NCI-H226 (cell line): ENCODE data around the gene SPPL2B.
"Not testable (repeated sequence)": the region's sequence is repeated elsewhere in the genome, so short reads cannot be mapped to it uniquely, and the experiment has no call there.

Experiments used
- DNase-seq: peaks from one replicate; pipeline ENCODE4 v3.0.0-alpha.2; 2015

SPPL2B gene

DNA sequence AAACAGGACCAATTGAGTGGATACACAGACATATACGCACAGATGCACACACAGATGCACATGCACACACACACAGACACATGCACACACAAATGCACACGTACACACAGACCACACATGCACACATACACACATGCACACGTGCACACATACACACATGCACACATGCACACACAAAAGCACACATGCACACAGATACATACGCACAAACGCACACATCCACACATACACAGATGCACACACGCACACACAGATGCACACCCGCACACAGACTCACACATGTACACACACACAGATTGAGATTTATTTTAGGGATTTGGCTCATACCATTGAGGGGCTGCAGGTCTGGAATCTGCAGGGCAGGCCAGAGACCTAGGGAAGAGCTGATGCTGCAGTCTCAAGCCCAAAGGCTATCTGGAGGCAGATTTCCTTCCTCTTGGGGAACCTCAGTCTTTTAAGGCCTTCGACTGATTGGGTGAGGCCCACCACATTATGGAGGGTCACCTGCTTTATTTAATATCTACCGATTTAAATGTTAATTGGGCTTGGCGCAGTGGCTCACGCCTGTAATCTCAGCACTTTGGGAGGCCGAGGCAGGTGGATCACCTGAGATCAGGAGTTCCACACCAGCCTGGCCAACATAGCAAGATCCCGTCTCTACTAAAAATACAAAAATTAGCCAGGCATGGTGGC, 54.2 kb downstream of the SPPL2B start:
- DNase-seq = no peak

DNA sequence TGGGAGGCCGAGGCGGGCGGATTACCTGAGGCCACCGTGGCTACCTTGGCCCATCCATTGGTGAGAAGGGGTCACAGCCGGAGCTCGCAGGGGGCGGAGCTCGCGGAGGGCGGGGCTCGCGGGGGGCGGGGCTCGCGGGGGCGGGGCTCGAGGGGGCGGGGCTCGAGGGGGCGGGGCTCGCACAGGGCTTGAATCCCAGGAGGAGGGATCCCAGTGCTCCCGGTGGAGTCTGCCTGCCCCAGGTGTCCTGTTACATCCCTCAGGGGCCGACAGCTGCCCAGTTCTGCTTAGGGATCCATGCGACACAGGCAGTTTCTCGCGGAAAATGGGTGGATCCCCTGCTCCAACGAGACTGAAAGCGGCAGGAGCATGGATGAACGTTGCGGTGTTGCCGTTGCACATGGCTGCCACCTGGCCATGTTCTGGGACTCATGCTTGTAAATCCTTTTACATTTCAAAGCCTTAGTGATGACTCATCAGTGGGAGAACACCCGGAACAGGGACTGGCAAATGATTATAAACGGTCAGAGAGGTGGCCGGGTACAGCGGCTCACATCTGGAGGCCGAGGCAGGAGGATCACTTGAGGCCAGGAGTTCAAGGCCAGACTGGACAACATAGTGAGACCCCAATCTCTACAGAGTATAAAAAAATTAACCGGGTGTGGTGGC, 56.7 kb downstream of the SPPL2B start:
- DNase-seq = peak; percentile 80

DNA sequence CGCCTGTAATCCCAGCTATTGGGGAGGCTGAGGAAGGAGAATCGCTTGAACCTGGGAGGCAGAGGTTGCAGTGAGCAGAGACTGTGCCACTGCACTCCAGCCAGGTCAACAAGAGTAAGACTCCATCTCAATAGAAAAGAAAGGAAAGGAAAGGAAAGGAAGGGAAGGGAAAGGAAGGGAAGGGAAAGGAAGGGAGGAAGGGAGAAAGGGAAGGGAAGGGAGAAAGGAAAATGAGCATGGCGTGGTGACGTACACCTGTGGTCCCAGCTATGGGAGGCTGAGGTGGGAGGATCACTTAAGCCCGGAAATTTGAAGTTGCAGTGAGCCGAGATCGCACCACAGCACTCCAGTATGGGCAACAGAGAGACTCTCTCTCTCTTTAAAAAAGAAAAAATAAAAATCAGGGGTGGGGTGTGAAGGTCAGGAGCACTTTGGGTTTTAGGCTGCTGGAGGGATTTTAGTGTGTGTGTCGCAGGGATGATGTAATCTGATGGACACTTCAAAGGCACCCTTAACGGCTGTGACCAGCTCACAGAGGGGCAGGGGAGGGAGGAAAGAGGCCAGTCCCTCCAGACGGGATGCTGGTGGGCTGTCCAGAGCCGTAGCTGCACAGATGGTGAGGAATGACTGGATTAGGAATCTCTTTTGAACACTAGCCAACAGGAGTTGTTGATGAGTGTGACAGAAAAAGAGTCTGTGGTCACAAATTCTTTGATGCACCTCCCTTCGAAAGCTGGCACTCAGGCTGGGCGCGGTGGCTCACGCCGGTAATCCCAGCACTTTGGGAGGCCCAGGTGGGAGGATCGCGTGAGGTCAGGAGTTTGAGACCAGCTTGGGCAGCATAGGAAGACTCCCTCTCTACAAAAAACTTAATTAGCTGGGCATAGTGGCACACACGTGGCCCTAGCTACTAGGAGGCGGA, 59.1 kb downstream of the SPPL2B start:
- DNase-seq = no peak

DNA sequence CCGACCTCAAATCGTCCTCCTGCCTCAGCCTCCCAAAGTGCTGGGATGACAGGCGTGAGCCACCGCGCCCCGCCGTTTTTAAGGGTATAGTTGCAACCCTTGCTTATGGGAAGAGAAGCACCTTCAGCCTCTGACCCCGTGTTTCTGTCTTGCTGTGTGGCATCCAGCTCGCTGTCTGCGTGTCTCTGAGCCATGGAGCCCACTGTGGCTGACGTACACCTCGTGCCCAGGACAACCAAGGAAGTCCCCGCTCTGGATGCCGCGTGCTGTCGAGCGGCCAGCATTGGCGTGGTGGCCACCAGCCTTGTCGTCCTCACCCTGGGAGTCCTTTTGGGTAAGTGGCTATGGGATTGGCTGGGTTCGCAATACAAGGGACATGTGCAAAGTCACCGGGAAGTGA, 61.1 kb downstream of the SPPL2B start:
- no peak for DNase-seq

DNA sequence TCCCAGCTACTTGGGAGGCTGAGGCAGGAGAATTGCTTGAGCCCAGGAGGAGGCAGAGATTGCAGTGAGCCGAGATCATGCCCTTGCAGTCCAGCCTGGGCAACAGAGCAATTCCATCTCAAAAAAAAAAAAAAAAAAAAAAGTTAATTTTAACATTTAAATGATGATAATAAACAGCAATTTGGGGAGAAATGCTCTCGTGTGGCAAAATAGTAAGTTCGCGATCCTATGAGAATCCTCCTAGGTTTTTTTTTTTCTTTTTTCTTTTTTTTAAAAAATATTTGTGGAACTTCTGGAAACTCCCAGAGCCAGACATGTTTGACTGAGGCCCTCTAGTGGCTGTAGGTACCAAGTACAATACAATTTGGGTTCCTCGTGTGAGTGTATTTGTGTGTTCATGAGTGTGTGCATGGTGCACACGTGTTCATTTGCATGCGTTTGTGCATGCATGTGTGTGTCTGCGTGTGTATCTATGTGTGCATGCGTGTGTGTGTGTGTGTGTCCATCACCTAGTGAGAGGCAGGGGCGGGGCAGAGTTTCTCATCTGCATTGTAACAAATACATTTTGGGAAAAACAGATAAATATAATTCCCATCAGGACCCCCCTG, 62.7 kb downstream of the SPPL2B start:
- no peak for DNase-seq

DNA sequence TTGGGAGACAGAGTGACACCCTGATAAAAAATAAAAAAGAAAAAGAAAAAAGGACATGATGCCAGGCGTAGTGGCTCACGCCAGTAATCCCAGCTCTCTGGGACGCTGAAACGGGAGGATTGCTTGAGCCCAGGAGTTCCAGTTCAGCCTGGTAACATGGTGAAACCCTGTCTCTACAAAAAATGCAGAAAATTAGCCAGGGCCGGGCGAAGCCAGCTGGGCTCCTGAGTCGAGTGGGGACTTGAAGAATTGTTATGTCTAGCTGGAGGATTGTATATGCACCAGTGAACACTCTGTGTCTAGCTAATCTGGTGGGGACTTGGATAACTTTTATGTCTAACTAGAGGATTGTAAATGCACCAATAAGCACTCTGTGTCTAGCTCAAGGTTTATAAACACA, 63.9 kb downstream of the SPPL2B start:
- no peak for DNase-seq

DNA sequence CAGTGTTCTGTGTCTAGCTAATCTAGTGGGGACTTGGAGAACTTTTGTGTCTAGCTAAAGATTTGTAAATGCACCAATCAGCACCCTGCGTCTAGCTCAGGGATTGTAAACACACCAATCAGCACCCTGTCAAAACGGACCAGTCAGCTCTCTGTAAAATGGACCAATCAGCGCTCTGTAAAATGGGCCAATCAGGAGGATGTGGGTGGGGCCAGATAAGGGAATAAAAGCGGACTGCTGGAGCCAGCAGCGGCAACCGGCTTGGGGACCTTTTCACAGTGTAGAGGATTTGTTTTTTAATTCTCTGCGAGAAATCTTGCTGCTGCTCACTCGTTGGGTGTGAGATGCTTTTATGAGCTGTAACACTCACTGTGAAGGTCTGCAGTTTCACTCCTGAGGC, 64.4 kb downstream of the SPPL2B start:
- DNase-seq = not testable (repeated sequence)

DNA sequence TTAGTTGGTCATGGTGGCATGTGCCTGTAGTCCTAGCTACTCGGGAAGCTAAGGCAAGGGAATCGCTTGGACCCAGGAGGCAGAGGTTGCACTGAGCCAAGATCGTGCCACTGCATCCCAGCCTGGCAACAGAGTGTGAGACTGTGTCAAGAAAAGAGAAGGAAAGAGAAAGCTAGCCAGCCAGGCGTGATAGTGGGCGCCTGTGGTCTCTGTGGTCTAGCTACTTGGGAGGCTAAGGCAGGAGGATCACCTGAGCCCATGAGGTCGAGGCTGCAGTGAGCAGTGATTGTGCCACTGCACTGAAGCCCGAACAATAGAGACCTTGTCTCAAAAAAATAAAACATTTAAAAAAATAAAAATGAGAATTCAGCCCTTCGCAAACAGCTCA, 65.6 kb downstream of the SPPL2B start:
- DNase-seq = no peak

DNA sequence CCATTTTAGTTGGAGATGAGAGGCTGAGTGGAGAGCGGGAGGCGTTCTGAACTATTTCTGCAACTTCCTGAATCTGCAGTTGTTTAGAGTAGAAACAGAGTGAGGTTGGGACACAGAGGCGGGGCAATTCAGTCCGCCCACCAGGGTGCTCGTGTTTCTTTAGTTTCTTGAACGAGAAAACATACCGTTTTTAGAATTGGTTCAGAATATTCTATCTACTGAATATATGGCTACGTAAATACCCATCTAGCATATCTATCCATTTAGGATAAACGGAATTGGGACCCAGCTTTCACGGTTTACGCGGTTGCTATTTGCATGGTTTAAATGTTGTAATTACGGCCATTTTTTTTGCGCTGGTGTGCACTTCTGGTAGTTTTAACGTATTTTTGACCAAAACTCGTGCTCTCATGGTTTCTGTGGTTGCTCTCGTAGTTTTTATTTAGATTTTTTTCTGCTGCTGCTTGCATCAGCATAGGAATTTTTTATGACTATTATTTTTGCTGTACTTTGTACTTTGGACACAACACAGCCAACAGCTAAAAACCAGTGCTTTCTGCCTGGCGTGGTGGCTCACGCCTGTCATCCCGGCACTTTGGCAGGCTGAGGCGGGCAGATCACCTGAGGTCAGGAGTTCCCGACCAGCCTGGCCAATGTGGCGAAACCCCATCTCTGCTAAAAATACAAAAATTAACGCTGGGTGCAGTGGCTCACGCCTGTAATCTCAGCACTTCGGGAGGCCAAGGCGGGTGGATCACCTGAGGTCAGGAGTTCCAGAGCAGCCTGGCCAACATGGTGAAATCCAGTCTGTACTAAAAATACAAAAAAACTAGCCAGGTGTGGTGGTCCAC, 66.2 kb downstream of the SPPL2B start:
- no peak for DNase-seq

DNA sequence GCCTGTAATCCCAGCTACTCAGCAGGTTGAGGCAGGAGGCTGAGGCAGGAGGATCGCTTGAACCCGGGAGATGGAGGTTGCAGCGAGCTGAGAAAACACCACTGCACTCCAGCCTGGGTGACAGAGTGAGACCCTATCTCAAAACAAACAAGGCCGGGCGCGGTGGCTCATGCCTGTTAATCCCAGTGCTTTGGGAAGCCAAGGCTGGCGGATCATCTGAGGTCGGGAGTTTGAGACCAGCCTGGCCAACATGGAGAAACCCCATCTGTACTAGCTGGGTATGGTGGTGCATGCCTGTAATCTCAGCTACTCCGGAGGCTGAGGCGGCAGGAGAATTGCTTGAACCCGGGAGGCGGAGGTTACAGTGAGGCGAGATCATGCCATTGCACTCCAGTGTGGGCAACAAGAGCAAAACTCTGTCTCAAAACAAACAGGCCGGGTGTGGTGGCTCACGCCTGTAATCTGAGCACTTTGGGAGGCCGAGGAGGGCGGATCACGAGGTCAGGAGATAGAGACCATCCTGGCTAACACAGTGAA, 66.9 kb downstream of the SPPL2B start:
- DNase-seq = not testable (repeated sequence)

DNA sequence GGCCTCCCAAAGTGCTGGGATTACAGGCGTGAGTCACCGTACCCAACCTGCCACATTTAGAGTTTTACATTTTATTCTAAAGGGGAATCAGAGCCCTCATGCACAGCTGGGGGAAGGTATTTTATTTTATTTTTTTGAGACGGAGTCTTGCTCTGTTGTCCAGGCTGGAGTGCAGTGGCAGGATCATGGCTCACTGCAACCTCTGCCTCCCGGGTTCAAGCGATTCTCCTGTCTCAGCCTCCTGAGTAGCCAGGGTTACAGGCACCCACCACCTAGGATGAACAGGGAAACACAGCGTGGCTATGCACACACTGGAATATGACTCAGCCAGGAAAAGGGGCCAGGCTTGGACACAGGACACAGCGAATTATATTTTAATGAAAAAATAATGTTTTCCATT, 68.7 kb downstream of the SPPL2B start:
- not testable (repeated sequence) for DNase-seq

DNA sequence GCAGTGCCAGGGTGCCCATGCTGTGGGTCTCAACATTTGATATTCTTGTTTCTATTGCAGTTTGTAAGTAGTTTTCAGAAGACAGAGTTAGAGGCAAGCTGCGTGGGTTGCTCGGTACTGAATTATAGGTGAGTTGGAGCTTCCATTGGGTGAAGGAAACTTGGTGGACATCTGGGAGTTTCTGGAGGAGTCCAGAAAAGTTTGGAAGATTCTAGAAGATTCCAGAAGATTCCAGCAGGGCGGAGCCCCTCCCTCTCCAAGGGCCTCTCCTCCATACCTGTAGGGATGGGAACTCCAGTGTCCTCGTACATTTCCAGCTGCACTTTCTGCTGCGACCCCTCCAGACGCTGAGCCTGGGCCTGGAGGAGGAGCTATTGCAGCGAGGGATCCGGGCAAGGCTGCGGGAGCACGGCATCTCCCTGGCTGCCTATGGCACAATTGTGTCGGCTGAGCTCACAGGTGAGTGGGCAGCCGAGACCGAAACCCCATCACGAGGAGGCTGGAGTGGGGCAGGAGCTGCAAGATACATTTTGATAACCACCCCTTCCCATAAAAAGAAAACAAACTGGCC, 70.3 kb downstream of the SPPL2B start:
- DNase-seq = no peak

DNA sequence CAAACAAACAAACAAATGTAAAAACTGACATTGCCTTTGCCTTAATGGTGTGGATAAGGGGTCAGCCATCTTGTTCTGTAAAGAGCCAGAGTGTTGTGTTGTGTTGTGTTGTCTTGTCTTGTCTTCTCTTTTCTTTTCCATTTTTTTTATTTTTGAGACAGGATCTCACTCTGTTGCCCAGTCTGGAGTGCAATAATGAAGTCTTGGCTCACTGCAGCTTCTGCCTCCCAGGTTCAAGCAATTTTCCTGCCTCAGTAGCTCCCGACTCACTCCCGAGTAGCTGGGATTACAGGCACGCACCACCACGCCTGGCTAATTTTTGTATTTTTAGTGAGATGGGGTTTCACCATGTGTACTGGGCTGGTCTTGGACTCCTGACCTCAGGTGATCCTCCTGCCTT, 71.1 kb downstream of the SPPL2B start:
- no peak for DNase-seq
